Large intestine (tissue), 3 donors: Measurements from ENCODE around the gene MSI2. TPM values are rescaled to one million over a fixed set of nuclear protein-coding genes. Genes with fewer than 3 reads are reported as not detected.

Experiments
- DNase-seq, 2 donors: peaks; one replicate each; pipeline versions ENCODE4 v3.0.0 to v3.0.0-alpha.2; 2013
- H3K27ac ChIP-seq: one replicate; pipeline ENCODE4 v1.5.1; 2013; ENCODE audit warnings: low read length
- H3K27me3 ChIP-seq: 2 replicates; pipeline ENCODE4 v1.6.1; 2013; ENCODE audit warnings: low read length; ENCODE audit not compliant: control insufficient read depth, insufficient read depth
- H3K36me3 ChIP-seq: 2 replicates; pipeline ENCODE4 v1.6.1; 2013; ENCODE audit warnings: low read length; ENCODE audit not compliant: control insufficient read depth, insufficient read depth
- H3K4me1 ChIP-seq: one replicate; pipeline ENCODE4 v1.6.1; 2013; ENCODE audit warnings: low read length; ENCODE audit not compliant: control insufficient read depth, insufficient read depth
- H3K4me3 ChIP-seq: one replicate; pipeline ENCODE4 v1.5.1; 2013; ENCODE audit warnings: low read length
- H3K9me3 ChIP-seq: one replicate; pipeline ENCODE4 v1.6.1; 2013; ENCODE audit warnings: mild to moderate bottlenecking, low read depth, low read length, moderate library complexity; ENCODE audit not compliant: control insufficient read depth
- WGBS: methylation state at CpG from one replicate; pipeline ENCODE4 v1.1.5; 2013; ENCODE audit warnings: low lambda C conversion rate; ENCODE audit not compliant: insufficient coverage; 5-methylcytosine and 5-hydroxymethylcytosine counted together
- polyA plus RNA-seq: library from polyadenylated mRNA; unstranded; fragments of 120-200 nt; gene quantifications from one replicate; pipeline ENCODE4 v1.2.1, GENCODE V29; 2013

The MSI2 gene
- polyA plus RNA-seq, 1 donor, result 46.1 TPM

DNA sequence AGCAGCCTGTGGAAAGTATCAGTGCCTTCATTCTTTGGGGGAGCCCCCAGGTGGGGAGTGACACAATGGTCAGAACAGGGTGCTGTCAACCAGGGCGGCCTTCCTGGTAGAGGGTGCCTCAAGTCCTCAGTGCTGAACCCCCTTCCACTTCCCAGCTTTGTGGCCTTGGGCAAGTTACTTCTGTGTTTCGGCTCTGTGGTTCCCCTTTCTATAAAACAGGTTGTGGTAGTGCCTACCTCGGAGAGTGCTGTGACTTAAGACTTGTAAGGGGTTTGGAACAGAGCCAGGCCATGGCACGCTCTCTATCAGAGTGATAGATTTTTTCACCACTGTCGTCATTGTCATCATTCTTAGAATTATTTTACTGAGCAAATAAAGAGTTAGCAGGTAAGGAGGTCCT lies 347.7 kb downstream of the MSI2 start:
- WGBS, result no CpG with 5 or more reads among the region's 5 CpGs
- Histone ChIP-seq H3K36me3 (peaks cover 16% of the 10 kb centered on the region), H3K27ac (no peak overlapping the region), H3K4me1 (peaks cover 29% of the 10 kb centered on the region), H3K4me3 (no peak overlapping the region), H3K27me3 (no peaks in the 10 kb centered on the region), H3K9me3 (no peaks in the 10 kb centered on the region)
- no peak for DNase-seq

DNA sequence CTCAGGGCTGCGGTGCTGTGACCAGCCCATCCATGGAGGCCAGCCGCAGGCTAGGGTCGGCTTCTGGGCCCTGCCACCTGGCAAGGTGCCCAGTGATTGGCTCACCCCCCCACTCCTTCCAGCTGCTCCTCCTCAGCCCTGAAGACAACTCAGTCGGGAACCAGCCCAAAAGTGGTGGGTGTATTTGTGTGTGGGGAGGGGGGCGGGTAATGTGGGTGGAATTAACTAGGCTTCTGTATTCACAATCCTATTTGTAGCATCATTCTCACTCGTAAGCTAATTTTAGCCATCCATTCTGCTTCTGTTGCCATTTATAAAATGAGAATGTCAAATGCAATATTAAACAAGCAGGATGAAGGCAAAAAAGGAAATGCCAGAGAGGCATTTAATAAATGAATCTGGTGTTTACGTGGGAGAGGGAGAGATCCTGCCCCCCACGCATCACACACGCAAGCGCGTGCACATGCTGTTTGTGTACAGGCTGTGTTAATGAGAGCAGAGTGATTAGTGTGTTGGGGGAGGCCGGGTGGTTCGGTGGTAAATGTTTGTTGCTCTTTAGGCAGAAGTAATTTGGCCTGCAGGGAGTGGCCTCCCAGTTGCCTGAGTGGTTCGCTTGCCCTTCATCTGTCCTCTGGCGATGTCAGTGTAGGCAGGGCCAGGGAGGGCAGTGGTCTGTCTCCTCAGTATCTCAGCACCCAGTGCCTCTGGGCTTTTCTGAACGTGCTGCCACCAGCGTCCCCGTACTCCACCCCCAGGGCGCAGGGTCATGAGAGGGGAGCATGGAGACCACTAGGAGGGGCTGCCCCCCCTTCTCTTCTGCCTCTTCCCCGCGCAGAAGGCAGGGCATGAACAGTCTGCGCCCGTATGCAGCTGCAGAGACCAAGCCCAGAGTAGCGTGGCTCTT lies 348.7 kb downstream of the MSI2 start:
- H3K27me3 ChIP-seq, result no peaks in the 10 kb centered on the region
- H3K4me1 ChIP-seq, result peaks cover 39% of the 10 kb centered on the region
- peak overlapping the region; percentile 38 for H3K27ac ChIP-seq
- peaks cover 11% of the 10 kb centered on the region for H3K36me3 ChIP-seq
- DNase-seq, result peak; percentile 55 to 78
- H3K4me3 ChIP-seq, result no peak overlapping the region
- no peaks in the 10 kb centered on the region for H3K9me3 ChIP-seq
- WGBS, result 60% methylated on average over 1 of the region's 24 CpGs

DNA sequence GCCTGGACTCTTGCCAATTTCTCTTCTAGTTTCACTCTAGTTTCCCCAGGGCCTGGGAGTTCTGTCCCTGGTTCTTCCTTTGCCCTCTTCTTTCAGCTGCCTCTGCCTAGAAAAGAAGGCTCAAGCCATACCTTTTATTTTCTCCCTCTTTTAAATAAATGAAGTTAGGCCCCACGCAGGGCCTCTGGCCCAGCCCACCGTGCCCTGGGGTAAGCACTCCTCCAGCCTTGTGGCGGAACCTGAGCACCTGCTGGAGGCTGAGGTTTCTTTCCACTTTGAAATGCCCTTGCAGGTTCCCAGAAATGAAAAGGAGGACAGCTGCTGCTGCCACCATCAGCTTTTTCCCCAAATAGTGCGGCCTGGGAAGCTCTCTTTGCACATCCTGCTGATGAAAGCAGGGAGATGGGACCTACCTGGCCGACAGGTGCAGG lies 349.4 kb downstream of the MSI2 start:
- Histone ChIP-seq H3K27me3 (no peaks in the 10 kb centered on the region), H3K36me3 (peaks cover 11% of the 10 kb centered on the region), H3K9me3 (no peaks in the 10 kb centered on the region), H3K4me3 (no peak overlapping the region), H3K4me1 (peaks cover 39% of the 10 kb centered on the region), H3K27ac (peak overlapping the region; percentile 38)
- no CpG with 5 or more reads among the region's 5 CpGs for WGBS
- no peak for DNase-seq

DNA sequence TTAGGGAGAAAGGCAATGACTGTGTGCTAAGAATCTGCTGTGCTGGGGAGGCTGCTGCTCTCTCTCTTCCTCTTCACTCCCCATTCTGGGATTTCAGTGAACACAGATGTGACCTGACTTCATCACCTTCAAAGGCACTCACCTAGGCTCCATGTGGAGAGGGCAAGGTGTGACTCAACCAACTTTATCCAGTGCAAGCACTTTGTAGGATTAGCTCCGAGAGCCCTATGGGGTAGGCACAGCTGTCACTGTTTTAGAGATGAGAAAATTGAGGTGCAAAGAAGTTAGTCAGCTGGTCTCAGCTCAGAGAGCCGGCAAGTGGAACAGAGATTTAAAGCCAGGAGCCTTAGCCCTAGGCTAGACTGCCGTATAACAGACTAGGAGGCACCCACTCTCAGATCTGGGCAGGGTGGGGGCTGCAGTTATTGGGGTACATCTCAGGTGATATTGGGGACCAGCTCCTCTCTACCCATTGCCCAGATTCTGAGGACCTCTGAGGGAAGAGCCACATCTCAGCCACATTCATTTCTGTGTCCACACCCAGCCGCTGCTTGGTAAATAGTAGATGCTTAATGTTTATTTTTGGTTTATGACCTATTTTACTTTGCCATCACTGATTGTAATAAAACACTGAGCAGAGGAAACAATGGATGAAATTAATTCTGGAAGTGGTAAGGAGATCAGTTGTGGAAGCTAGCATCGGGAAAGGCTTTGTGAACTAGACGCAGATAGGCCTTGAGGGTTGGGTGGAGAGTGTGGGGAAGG lies 350.0 kb downstream of the MSI2 start:
- H3K27me3 ChIP-seq, result no peaks in the 10 kb centered on the region
- peaks cover 39% of the 10 kb centered on the region for H3K4me1 ChIP-seq
- WGBS, result no CpG with 5 or more reads among the region's 6 CpGs
- peak overlapping the region; percentile 38 for H3K27ac ChIP-seq
- H3K9me3 ChIP-seq, result no peaks in the 10 kb centered on the region
- peaks cover 5% of the 10 kb centered on the region for H3K36me3 ChIP-seq
- DNase-seq, result no peak
- no peak overlapping the region for H3K4me3 ChIP-seq

DNA sequence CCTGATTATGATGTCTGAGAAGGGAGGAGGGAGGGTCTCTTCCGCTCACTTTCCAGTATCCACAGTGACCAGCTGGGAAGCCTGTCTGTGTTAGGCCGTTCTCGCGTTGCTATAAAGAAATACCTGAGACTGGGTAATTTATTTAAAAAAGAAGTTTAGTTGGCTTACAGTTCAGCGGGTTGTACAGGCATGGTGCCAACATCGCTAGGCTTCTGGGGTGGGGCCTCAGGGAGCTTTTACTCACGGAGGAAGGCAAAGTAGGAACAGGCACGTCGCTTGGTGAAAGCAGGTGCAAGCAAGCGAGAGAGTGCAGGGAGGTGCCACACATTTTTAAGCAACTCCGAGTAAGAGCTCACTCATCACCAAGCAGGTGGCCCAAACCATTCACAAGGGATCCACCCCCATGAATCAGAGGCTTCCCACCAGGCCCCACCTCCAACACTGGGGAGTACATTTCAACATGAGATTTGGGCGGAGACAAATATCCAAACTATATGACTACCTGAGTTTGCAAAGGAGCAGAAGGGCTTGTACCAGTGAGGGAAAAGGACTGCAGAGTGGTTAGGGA lies 351.3 kb downstream of the MSI2 start:
- H3K27ac ChIP-seq, result no peak overlapping the region
- WGBS, result 90% methylated on average over 2 of the region's 12 CpGs
- no peak for DNase-seq
- peaks cover 39% of the 10 kb centered on the region for H3K4me1 ChIP-seq
- no peak overlapping the region for H3K4me3 ChIP-seq
- H3K9me3 ChIP-seq, result no peaks in the 10 kb centered on the region
- no peaks in the 10 kb centered on the region for H3K27me3 ChIP-seq
- no peaks in the 10 kb centered on the region for H3K36me3 ChIP-seq

DNA sequence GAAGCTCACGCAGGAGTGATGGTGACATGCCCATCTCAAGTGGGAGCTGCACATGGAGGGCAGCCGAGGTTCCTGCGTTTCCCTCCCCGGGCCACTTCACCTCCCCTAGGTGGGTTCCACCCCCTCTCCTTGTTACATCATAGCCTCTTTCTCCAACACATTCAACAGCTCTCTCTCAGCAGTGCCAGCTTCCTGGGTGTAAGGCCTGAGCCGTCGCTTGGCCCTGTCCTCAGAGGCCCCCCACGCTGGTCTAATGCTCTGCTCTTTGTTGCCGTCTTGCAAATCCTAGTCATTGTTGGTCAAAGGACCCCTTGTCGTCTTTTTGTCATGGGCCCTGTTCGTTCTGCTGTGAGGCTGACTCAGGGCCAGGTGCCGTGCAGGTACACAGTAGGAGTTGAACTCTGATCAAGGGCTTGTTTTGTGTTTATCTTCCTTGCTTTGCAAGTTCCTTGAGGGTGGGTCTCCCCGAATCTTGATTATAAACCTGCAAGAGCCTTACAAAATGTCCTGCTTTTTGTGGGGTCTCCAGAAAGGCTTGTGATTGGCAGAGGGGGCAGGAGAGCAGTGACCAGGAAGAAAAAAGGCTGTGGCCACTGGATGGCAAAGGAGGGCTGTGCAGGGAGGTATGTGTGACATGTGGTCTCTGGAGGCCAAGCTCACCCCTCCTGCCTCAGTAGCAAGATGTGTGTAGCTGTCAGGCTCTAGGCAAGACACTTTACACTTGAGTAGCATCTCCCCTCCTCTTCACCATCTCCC lies 352.2 kb downstream of the MSI2 start:
- H3K27ac ChIP-seq, result peak overlapping the region; percentile 9
- no peaks in the 10 kb centered on the region for H3K9me3 ChIP-seq
- H3K27me3 ChIP-seq, result no peaks in the 10 kb centered on the region
- H3K4me1 ChIP-seq, result peaks cover 39% of the 10 kb centered on the region
- peak in 1 of 2 donors; percentile 59 for DNase-seq
- no peak overlapping the region for H3K4me3 ChIP-seq
- no CpG with 5 or more reads among the region's 12 CpGs for WGBS
- no peaks in the 10 kb centered on the region for H3K36me3 ChIP-seq

DNA sequence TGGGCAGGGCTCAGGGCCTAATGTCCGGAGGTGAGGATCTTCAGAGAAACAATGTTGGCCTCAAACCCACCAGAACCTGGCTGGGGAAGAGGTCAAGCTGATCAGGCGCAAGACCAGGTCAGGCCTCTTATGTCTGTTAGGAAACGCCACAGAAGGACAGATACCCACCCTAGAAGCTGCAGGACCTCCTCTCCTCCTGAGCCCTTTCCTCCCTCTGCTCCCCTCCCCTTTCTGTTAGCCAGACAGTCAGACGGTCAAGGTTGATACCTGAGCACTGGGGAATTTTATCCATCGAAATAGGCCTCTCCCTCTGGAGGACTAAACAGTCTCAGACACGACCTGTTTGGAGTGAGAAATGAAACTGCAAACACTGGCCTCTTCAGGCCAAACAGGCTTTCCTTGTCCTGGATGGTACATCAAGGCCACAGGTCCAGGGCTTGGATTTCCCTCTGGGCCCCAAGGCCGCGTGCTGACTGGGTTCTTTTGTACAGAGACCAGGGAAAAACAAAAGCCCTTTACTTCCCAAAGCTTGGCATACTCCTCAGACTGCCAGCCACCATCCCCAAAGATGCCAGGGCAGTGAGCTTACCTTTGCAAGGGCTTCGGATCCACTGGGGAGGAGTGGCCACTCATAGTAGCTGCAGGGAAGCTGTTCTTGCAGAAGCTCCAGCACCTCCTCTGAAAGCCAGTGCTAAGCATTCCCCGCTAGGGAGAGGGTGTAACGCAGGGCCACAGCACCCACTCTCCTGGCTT lies 353.0 kb downstream of the MSI2 start:
- no CpG with 5 or more reads among the region's 11 CpGs for WGBS
- peak; percentile 51 to 69 for DNase-seq

DNA sequence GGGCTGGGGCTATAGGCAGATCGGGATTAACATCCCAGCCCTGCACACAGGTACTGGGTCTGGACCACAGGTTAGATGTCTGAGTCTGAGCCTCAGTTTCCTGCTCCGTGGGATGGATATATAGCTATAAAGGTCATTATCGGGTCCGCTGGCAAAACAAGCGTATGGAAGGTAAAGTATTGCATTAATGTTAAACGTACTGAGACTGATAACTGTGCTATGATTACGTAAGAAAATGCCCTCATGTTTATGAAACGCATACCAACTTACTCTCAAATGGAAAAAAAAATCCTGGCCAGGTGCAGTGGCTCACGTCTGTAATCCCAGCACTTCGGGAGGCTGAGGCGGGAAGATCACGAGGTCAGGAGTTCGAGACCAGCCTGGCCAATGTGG lies 353.6 kb downstream of the MSI2 start:
- no peaks in the 10 kb centered on the region for H3K9me3 ChIP-seq
- peaks cover 39% of the 10 kb centered on the region for H3K4me1 ChIP-seq
- WGBS, result no CpG with 5 or more reads among the region's 13 CpGs
- H3K36me3 ChIP-seq, result no peaks in the 10 kb centered on the region
- no peak for DNase-seq
- no peak overlapping the region for H3K4me3 ChIP-seq
- no peaks in the 10 kb centered on the region for H3K27me3 ChIP-seq
- H3K27ac ChIP-seq, result peak overlapping the region; percentile 23

More for the DNA sequence above, 353.0 kb downstream of the MSI2 start:
- Histone ChIP-seq H3K4me1 (peaks cover 39% of the 10 kb centered on the region), H3K27me3 (no peaks in the 10 kb centered on the region), H3K27ac (peak overlapping the region; percentile 23), H3K4me3 (no peak overlapping the region), H3K36me3 (no peaks in the 10 kb centered on the region), H3K9me3 (no peaks in the 10 kb centered on the region)

DNA sequence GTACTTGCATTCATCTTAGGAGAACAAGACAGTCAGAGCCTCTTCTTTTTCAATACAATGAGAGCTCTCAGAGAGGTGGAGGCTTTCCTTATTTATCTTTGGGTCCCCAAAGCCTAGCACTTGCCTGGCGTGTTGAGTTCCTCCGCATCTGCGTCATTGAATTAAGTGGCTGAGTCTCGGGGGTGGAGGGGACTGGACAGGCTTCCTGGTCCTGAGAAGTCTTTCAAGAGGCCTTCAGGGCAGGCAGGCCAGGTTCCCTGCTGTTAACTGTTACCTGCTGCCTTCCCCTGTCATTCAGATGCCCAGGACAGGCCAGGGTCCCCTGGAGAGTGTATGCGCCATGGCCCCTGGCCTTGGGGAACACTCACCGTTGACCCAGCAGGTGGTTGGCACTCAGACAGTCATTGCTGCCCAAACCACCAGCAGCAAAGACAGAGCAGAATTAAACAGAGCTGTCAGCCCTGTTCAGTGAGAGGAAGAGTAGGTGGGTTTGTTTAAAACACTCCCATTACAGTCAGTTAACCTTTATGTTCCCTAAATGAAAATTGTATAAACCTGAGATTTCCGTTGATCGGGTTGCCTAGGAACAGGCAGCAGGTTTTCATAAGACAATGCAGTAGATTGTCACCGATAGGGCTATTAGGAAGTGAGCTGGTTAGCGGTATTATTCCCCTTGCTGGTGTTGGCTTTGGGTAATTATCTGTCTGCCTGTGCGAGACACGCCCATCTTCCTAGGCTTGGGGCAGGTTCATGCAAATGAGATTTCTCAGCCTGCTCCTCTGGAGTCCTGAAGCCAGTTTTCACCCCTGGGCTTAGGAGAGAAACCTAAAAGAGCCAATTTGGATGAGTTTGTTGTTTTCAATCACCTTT lies 356.1 kb downstream of the MSI2 start:
- peaks cover 12% of the 10 kb centered on the region for H3K36me3 ChIP-seq
- 30% methylated on average over 2 of the region's 12 CpGs for WGBS
- no peaks in the 10 kb centered on the region for H3K9me3 ChIP-seq
- peak in 1 of 2 donors; percentile 54 for DNase-seq
- H3K27me3 ChIP-seq, result no peaks in the 10 kb centered on the region
- no peak overlapping the region for H3K4me3 ChIP-seq
- peaks cover 22% of the 10 kb centered on the region for H3K4me1 ChIP-seq
- no peak overlapping the region for H3K27ac ChIP-seq
